Testis (tissue), 2 donors: ENCODE results near the gene MS4A18.

ENCODE experiments used
- CTCF ChIP-seq, 3 experiments: fragments of 450-650 bp in 2 of 3; fragments of 200-600 bp in 1 of 3; sonication (generic) in 1 of 3; IDR thresholded peaks; one replicate each; pipeline ENCODE4 v1.5.1; 2016 to 2019; ENCODE audit warnings: antibody characterized with exemption in 3 of 3, mild to moderate bottlenecking in 2 of 3, moderate library complexity in 1 of 3
- POLR2A ChIP-seq: fragments of 450-650 bp; IDR thresholded peaks from one replicate; pipeline ENCODE4 v1.6.1; 2017; ENCODE audit warnings: antibody characterized with exemption, mild to moderate bottlenecking, moderate library complexity

GRCh38 chr11:60780065-60780464 lies 55.5 kb downstream of the MS4A18 start:
- TF ChIP-seq CTCF (IDR thresholded peaks at IDR 0.05) (no peak), POLR2A (no peak)
